HCEC 1CT (cell line): ENCODE results near the gene CCDC28B.
A peak's percentile ranks its signal among the peaks of the same experiment; 100 is the strongest.

Source experiments
- DNase-seq: peaks from one replicate; pipeline ENCODE4 v3.0.0-alpha.2; 2017

The CCDC28B gene

DNA sequence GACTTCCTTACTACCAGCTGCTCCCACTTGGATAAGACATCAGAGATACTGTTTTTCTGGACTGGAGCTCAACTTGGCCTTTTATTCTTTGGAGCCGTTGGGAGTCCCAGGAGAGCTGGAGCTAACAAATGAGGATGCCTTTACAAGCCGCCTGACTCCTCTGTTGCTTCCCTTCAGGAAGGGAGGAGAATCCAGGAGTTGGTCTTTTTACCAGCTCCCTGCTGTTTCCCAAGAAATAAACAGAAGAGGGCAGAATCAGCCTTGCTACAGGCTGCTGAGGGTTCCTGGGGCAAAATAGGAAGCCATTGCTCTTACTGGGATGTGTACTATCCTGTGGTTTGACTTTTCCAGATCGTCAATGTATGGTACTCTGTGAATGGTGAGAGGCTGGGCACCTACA lies 23.3 kb downstream of the CCDC28B start:
- DNase-seq: no peak

GRCh38 chr1:32224285-32224684 lies 23.9 kb downstream of the CCDC28B start:
- no peak for DNase-seq

DNA sequence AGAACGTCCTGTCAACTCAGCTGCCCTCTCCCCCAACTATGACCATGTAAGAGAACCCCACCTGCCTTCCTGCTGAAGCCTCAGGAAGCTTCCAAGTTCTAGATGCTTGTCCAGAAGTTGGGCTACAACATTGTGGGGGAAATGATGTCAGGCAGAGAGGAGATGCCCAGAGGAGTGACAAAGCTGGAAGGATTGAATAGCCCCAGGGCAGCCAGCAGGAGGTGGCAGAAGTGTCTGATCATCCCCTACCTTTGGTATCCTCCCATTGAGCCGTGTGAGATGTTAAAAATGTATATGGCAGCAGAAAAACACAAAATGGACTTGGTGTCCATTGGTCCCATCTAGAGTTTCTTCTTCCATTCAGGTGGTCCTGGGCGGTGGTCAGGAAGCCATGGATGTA lies 28.4 kb downstream of the CCDC28B start:
- no peak for DNase-seq

GRCh38 chr1:32231843-32232432 lies 31.5 kb downstream of the CCDC28B start:
- DNase-seq: no peak

GRCh38 chr1:32232558-32233304 lies 32.3 kb downstream of the CCDC28B start:
- DNase-seq: no peak

- DNase-seq: no peak
These were observed 34.4 kb downstream of the CCDC28B start for GRCh38 chr1:32234792-32235191.

GRCh38 chr1:32239337-32239736 lies 38.9 kb downstream of the CCDC28B start:
- DNase-seq: no peak

DNA sequence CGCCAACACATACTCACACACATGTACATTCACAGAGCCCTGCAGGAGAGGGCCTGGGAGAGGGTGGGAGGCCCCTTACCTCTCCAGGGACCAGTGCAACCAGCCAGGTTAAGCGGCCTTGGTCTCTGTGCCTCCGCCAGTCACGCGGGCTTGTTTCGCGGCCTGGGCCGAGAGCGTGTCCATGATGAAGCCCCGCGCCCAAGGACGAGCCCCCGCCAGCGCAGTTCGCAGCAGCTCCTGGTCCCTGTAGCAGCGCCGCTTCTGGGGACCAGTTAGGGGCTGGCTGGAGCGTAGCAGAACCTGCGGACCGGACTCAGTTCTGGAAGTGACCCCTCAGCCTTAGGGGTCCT lies 39.4 kb downstream of the CCDC28B start:
- DNase-seq: no peak

- peak; percentile 48 for DNase-seq
These were observed 40.0 kb downstream of the CCDC28B start for GRCh38 chr1:32240140-32240951.

DNA sequence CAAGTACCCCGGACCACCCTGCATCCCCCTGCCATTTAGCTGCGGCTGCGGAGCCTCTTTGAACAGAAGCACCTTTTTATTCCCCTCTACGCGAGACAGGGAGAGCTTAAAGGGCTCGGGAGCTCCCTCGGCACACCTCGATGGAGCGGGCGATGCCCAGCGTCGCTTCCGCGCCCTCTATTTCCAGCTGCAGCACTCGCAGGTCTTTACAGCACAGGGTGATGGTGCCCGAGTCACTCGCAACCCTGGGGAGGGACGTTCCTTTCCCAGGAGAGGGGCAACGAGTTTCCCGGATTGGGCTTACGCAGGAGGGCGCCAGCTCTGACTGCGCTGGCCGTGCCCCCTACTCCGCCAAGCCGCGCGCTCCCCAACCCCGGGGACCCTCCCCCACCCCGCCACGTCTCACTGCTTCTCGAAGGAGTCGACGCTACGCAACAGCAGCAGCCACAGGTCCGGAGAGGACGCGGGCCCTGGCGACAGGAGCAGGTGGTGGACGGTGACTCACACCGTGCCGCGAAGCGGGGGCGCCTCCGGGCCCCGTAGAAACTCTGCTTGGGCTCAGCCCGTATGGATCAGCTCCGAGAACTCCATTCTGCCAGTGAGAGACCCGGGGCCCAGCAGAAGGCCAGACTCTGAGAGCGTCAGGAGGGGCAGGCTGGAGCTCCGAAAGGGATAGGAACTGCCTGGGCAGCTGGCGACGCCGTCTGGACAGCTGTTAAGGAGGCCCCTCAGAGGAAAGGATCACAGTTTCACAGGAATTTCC lies 40.8 kb downstream of the CCDC28B start:
- peak; percentile 52 for DNase-seq

- peak; percentile 40 for DNase-seq
These were observed 42.0 kb downstream of the CCDC28B start for GRCh38 chr1:32242341-32242851.

GRCh38 chr1:32246888-32247273 lies 46.5 kb downstream of the CCDC28B start, which contains the start of gene FAM167B:
FAM167B (plus strand) TSS chr1:32247222; CDS start chr1:32247422, 200 bp downstream.
- peak; percentile 67 for DNase-seq

DNA sequence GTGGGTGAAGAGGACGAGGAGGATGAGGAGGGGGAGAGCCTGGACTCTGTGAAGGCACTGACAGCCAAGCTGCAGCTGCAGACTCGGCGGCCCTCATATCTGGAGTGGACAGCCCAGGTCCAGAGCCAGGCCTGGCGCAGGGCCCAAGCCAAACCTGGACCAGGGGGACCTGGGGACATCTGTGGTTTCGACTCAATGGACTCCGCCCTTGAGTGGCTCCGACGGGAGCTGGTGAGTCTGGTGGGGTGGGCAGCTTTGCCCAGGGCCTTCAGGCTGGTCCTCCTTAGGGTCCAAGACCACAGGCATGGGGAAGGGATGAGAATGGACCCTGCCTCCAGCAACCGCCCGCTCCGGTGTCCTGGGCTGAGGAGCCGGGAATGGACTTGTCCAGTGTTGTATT lies 47.1 kb downstream of the CCDC28B start:
- no peak for DNase-seq

- DNase-seq: peak; percentile 59
These were observed 47.8 kb downstream of the CCDC28B start for GRCh38 chr1:32247983-32248889.

- no peak for DNase-seq
These were observed 49.6 kb downstream of the CCDC28B start for GRCh38 chr1:32249831-32250525.

GRCh38 chr1:32250893-32251716 lies 50.7 kb downstream of the CCDC28B start, which contains the start of gene LCK:
LCK (plus strand) TSS chr1:32251265; CDS start chr1:32274330, 23,065 bp downstream.
- DNase-seq: no peak
